WTC11 (cell line): ENCODE results near the gene KRTAP13-1.

Source experiments
- ATF1 ChIP-seq: sonication (generic); formaldehyde crosslinking; IDR thresholded peaks from 2 replicates; pipeline ENCODE4 v1.8.1; 2023; ENCODE audit warnings: mild to moderate bottlenecking, moderate library complexity, missing genetic modification reagents
- ATF2 ChIP-seq: sonication (generic); formaldehyde crosslinking; IDR thresholded peaks from 2 replicates; pipeline ENCODE4 v1.8.1; 2022; ENCODE audit warnings: low read depth, missing genetic modification reagents, borderline replicate concordance
- CBFB ChIP-seq: sonication (generic); formaldehyde crosslinking; IDR thresholded peaks from 2 replicates; pipeline ENCODE4 v1.8.1; 2022; ENCODE audit warnings: mild to moderate bottlenecking, low read depth, missing genetic modification reagents
- CTCF ChIP-seq: fragments of 200-600 bp; IDR thresholded peaks from 2 replicates; pipeline ENCODE4 v1.8.0; 2022; ENCODE audit warnings: antibody characterized with exemption
- FOXJ3 ChIP-seq: sonication (generic); formaldehyde crosslinking; IDR thresholded peaks from 2 replicates; pipeline ENCODE4 v1.9.0; 2021; ENCODE audit warnings: missing genetic modification reagents, mild to moderate bottlenecking, borderline replicate concordance
- NFE2L1 ChIP-seq: sonication (generic); formaldehyde crosslinking; IDR thresholded peaks from 2 replicates; pipeline ENCODE4 v1.8.1; 2023; ENCODE audit warnings: missing genetic modification reagents
- TCF7 ChIP-seq: sonication (generic); formaldehyde crosslinking; IDR thresholded peaks from 2 replicates; pipeline ENCODE4 v1.8.0; 2022; ENCODE audit warnings: mild to moderate bottlenecking, low read depth, missing genetic modification reagents, moderate library complexity
- USF2 ChIP-seq: sonication (generic); formaldehyde crosslinking; IDR thresholded peaks from 2 replicates; pipeline ENCODE4 v1.8.1; 2023; ENCODE audit warnings: mild to moderate bottlenecking, missing genetic modification reagents, moderate library complexity
- ZNF532 ChIP-seq: fragments of 250-450 bp; sonication (Bioruptor Pico); IDR thresholded peaks from 2 replicates; pipeline ENCODE4 v1.9.0; 2021; ENCODE audit warnings: mild to moderate bottlenecking, borderline replicate concordance

GRCh38 chr21:30348506-30348905, 47.3 kb upstream of the KRTAP13-1 start, which contains the start of gene KRTAP23-1:
- no peak for TF ChIP-seq CTCF
- no peak for TF ChIP-seq CBFB (CRISPR knock-in tag)
- TF ChIP-seq ATF1 = no peak
- TF ChIP-seq FOXJ3 (CRISPR knock-in tag) = no peak
- TF ChIP-seq USF2 (CRISPR knock-in tag) = no peak
- no peak for TF ChIP-seq TCF7
- TF ChIP-seq NFE2L1 = no peak
- TF ChIP-seq ZNF532 = no peak
- no peak for TF ChIP-seq ATF2 (CRISPR knock-in tag)
